HG02763 (cell line): ENCODE measurements around the gene CYB561A3.

Source experiments
- ATAC-seq: cut with Tn5 transposase; IDR thresholded peaks from one replicate; pipeline ENCODE4 v1.9.1; 2021; ENCODE audit warnings: mild to moderate bottlenecking, moderate library complexity; ENCODE audit not compliant: unreplicated experiment

CYB561A3 gene

GRCh38 chr11:61329871-61330270 is 31.8 kb downstream of the CYB561A3 start:
- no peak for ATAC-seq

- ATAC-seq, result no peak
These were observed 33.3 kb downstream of the CYB561A3 start for GRCh38 chr11:61328351-61328750.

DNA sequence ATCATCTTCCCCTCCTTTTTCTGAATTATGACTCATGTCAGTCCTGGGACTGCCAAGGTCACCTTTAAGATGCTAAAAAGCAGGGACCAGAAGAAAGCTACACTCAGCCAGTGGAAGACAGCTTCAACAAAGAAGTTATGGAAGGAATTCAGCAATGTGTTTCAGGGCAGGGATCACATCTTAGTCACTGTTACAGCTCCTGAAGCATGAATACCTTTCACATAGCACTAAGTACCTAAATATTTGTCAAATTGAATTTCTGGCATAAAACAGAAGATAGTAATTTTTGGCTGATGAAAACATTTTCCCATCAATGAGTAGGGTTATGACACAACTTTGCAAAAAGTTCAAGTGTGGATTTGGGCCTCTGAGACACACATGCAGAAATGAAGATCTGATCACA is 34.0 kb downstream of the CYB561A3 start:
- ATAC-seq, result no peak

DNA sequence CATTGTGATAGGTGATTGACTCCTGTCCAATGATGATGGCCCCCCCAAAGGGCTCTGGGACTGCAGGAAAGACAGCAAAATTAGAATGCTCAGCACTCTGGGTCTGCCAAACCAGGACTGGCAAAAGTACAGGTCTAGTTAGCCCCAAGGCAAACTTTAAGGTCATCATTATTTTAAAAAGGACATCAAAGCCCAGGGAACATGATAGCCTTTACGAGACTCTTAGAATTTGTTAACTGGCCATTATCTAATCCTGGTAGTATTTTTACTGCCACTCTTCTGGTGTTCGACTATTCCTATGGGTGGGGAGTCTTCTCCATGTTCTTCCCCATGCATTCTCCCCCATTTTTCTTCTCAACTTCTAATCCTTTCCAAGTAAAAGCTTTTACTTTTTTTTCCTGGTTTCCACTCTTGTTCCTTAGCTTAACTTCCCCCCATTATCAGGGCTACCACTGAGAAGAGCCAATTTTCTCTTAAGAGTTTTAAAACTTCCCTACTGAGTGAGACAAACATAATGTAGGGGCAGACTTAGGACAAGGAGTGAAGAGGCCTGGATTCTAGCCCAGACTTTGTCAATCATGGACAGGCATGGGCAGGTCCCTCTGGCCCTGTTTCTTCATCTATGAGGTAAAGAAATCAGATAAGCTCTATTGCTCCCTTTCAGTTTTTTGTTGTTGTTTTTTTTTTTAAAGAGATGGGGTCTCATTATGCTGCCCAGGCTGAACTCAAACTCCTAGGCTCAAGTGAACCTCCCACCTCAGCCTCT is 35.9 kb downstream of the CYB561A3 start:
- ATAC-seq, result no peak

DNA sequence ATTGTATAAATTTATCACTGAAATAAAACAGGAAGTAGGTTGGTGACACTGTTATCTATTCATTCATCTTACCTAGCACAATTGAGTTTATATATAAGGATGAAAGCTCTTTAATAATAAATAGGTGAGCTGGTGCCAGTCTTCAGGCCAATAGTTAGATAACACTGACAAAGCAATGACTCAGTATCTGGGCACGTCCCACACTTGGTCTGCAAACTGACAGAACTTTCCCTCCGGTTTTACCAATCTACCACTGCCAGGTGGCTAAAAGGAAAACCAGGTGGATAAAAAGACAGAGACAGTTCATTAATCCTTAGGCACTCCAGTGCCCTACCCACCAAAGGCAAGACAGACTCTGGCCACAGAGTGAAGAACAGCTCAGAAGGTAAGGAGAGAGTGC is 46.4 kb downstream of the CYB561A3 start:
- no peak for ATAC-seq

DNA sequence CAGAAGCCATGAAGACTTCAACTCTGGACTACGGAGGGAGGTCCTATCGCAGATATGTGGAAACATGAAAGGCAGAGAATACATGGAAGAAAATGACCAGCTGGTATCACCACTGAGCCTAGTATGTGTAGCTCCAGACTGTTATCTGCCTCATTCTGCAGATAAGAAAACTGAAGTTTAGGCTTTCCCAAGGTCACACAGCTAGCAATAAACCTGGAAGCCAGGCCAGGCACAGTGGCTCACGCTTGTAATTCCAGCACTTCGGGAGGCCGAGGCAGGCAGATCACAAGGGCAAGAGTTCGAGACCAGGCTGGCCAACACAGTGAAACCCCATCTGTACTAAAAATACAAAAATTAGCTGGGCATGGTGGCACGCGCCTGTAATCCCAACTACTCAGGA is 50.9 kb downstream of the CYB561A3 start:
- no peak for ATAC-seq

GRCh38 chr11:61309739-61310138 is 51.9 kb downstream of the CYB561A3 start:
- ATAC-seq, result no peak

GRCh38 chr11:61309141-61309540 is 52.5 kb downstream of the CYB561A3 start:
- no peak for ATAC-seq

DNA sequence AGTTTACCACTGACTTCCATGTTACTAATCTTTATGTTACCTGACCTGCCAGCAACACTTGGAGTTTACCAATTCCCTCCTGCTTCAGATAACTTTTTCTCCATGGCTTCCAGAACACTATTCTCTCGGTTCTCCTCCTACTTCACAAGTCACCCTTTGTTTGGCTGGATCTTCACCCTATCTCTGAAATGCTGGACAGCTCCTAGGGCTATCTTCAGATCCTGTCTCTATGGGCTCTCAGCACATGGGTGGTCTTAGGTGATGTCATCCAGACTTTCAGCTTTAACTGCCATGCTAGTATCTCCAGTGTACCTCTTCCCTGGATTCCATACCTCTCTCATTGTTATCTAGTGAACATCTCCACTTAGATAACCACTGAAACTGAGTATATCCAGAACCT is 54.3 kb downstream of the CYB561A3 start:
- no peak for ATAC-seq

DNA sequence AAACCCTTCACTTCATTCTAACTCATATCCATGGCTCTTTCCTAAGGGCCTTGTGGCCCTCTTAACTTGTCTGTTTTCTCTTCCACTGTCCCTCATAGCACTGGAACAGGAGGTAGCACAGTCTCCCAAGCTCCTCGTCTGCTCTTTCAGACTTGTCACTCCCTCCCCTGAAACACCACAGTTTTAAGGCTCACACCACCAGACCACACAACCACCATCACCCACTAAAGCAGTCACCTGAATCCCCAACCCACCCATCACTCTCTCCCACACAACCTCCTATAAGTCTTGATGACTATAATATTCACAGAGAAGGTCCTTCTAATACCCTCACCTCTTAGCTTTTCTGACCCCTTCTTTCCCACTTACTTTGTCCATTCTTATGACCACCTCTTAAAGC is 55.5 kb downstream of the CYB561A3 start:
- ATAC-seq, result no peak

GRCh38 chr11:61305417-61305816 is 56.3 kb downstream of the CYB561A3 start:
- ATAC-seq, result no peak

GRCh38 chr11:61303725-61304124 is 58.0 kb downstream of the CYB561A3 start:
- no peak for ATAC-seq

DNA sequence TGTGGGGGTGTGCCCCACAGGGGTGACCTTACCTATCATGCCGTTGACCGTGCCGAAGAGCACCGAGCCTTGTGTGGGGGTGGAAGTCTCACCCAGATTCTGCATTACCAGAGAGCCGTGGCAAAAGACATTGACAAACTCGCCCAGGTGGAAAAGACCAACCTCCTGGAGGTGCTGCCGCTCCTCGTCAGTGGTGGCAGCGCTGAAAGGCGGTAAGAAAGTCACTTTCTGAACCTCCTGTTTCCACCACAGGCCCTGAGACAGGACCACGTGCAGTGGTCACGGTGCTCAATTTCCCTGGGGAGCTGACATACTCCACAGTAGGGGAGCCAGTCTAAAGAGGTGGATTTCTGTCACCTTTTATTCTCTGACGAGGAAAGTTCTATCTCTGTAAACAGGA is 59.1 kb downstream of the CYB561A3 start:
- ATAC-seq, result no peak
